NT2/D1 (cell line): ENCODE results near the gene IRF2BP1.

ENCODE experiments used
- DNase-seq: peaks from one replicate; pipeline ENCODE4 v3.0.0-alpha.2; 2011; ENCODE audit warnings: low read depth, low spot score
- H3K27me3 ChIP-seq: 2 replicates; pipeline ENCODE4 v1.6.0; 2011; ENCODE audit warnings: mild to moderate bottlenecking; ENCODE audit not compliant: insufficient read length, insufficient read depth
- H3K36me3 ChIP-seq: 2 replicates; pipeline ENCODE4 v1.6.1; 2011; ENCODE audit warnings: mild to moderate bottlenecking, low read length, mixed read lengths; ENCODE audit not compliant: insufficient read depth, insufficient read length
- H3K4me1 ChIP-seq: 2 replicates; pipeline ENCODE4 v1.5.1; 2011; ENCODE audit not compliant: insufficient read depth, insufficient read length
- H3K4me3 ChIP-seq: 2 replicates; pipeline ENCODE4 v1.5.1; 2011; ENCODE audit warnings: low read depth; ENCODE audit not compliant: insufficient read length
- H3K9ac ChIP-seq: 2 replicates; pipeline ENCODE4 v1.6.0; 2011; ENCODE audit warnings: low read depth; ENCODE audit not compliant: insufficient read length
- H3K9me3 ChIP-seq: 2 replicates; pipeline ENCODE4 v1.5.1; 2011; ENCODE audit warnings: mild to moderate bottlenecking, low read length; ENCODE audit not compliant: insufficient read depth
- SUZ12 ChIP-seq: IDR thresholded peaks from 2 replicates; pipeline ENCODE4 v1.6.1; 2011; ENCODE audit not compliant: insufficient read length, insufficient read depth; ENCODE audit errors: extremely low read depth
- YY1 ChIP-seq: IDR thresholded peaks from 2 replicates; pipeline ENCODE4 v1.6.1; 2011; ENCODE audit not compliant: insufficient read length, insufficient read depth
- ZNF274 ChIP-seq: IDR thresholded peaks from 2 replicates; pipeline ENCODE4 v1.6.1; 2011; ENCODE audit warnings: mild to moderate bottlenecking, low read depth, low read length

Gene IRF2BP1

DNA sequence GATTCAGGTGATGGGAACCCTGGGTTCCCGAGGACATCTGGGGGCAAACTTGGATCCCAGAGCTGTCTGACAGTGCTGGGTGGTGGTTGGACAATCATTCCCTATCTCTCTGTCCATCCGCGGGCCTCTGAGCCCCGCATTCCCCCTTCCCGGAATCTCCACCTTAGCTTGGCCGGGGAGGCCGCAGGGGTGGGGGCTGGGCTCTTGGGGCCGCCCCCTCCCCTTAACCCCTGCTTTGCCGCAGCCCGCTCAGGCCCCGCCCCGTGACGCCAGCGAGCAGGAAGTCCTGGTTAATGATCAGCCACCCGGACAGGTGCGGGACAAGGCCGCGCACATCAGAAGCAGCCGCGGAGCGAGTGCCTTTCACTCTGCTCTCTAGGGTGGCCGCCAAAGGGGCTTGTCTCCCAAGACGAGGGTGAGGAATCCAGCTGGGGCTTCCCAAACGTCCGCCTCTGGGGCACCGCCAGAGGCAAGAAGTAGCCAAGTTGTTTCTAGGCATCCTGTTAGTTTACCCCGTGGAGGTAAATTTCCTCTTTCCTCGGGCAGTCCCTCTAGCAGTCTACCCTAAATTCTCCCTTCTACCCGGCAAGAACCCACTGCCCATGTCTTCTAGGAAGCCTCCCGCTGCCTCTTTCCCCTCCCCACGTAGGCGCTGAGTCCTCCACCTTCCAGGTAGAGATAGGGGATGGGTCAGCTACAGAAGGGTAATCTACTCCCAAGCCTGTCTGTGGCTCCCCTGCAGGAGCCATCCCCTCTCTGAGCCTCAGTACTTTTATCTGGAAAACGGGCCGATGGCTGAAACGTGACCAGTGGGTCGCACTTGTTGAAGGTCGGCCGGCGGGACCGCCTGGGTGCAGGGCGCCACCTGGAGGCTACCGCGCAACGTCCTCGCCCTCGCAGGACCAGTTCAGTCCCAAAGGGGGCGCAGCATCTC is 3.0 kb downstream of the IRF2BP1 start:
- Histone ChIP-seq H3K27me3 (no peaks in the 10 kb centered on the region), H3K4me1 (peaks cover 17% of the 10 kb centered on the region), H3K9ac (peak overlapping the region; percentile 66), H3K36me3 (peaks cover 15% of the 10 kb centered on the region), H3K4me3 (peak overlapping the region; percentile 29), H3K9me3 (no peaks in the 10 kb centered on the region; the same call in 1 of the 2 replicates)
- TF ChIP-seq YY1, result no peak
- no peak for TF ChIP-seq ZNF274
- TF ChIP-seq SUZ12, result no peak
- DNase-seq, result peak; percentile 83

DNA sequence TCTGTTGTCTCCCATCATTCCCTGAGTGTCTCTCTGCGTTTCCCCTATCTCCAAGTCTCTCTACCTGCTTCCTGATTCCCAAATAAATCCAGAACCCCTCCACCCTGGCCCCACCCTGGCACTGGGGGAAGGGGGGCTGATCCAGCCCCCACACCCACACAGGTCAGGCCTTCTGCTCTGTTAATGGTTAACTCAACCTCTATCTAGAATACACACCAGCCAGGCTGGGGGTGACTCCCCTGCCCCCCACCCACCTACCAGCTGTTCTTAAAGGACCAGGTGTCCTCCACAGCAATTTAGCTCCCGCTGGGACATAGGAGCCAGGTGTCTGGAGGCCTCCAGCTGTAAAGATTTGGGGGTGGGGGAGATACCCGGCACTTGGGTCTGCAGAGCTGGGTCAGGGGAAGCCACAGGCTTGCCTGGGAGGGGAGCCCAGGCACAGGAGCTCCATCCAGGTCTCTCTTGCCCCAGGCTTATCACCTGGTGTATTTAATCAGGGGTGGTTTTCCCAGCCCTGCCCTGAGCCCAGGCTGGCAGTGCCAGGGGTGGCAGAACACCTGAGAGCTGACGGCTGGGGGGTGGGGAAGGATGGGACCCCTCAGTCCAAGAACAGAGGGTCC is 3.9 kb downstream of the IRF2BP1 start:
- peak overlapping the region; percentile 29 for H3K4me3 ChIP-seq
- H3K36me3 ChIP-seq, result peaks cover 15% of the 10 kb centered on the region
- H3K9ac ChIP-seq, result peak overlapping the region; percentile 66
- peaks cover 20% of the 10 kb centered on the region for H3K4me1 ChIP-seq
- no peak for DNase-seq
- no peaks in the 10 kb centered on the region for H3K27me3 ChIP-seq
- no peaks in the 10 kb centered on the region; the same call in 1 of the 2 replicates for H3K9me3 ChIP-seq
- TF ChIP-seq ZNF274 (no peak), YY1 (no peak), SUZ12 (no peak)

DNA sequence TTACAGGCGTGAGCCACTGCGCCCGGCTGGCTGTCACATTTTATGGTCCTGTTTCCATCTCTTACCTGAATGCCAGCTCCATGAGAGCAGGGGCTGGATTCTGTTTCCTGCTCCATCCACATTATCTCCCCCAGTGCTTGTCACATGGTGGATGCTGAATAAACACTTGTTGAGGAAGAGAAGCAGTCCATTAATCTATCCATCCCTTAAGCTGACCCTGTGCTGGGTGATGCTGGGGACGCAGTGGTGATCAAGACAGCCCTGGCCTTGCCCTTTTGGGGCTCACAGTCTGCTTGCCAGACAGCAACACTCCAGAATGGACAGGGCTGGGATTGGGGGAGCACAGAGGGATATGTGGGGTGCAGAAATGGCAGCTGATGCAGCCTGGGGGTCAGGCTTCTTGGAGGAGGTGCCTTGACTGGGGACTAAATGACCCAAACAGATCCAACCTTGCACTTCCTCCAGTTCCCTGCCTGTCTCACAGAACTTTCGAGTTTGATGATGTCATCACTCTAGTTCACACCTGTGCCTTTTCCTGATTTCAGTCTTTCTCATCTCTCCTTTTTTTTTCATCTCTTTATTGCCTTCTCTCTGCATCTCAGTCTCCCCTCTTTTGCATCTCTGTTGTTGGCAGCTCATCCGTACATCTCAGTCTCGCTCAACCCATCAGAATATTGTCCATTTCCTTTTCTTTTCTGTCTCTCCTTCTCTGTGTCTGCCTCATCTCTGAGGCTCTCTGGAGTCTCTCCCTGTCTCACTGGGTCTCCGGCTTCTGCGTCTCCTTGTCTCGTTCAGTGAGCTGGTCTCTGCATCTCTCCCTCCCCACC is 4.6 kb downstream of the IRF2BP1 start:
- H3K27me3 ChIP-seq, result no peaks in the 10 kb centered on the region
- H3K9ac ChIP-seq, result peak overlapping the region; percentile 66
- H3K4me3 ChIP-seq, result no peak overlapping the region
- peaks cover 15% of the 10 kb centered on the region for H3K36me3 ChIP-seq
- peaks cover 22% of the 10 kb centered on the region for H3K4me1 ChIP-seq
- H3K9me3 ChIP-seq, result no peaks in the 10 kb centered on the region; the same call in 1 of the 2 replicates
- DNase-seq, result no peak
- TF ChIP-seq SUZ12 (no peak), ZNF274 (no peak), YY1 (no peak)

DNA sequence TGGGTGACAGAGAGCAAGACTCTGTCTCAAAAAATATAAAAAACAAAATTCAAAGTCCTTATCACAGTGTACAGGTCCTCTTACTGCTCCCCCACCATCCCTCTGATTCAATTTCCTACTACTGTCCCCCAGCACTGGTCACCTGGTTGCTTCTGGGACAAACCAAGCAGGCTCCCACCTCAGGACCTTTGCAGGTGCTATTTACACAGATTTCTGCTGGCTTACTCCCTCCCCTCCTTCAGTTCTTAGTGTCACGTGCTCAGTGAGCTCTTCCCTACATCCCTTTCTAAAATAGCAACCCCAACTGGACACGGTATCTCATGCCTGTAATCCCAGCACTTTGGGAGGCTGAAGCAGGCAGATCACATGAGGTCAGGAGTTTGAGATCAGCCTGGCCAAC is 6.0 kb downstream of the IRF2BP1 start:
- peaks cover 14% of the 10 kb centered on the region for H3K36me3 ChIP-seq
- DNase-seq, result no peak
- no peak overlapping the region for H3K9ac ChIP-seq
- no peak for TF ChIP-seq ZNF274
- TF ChIP-seq SUZ12, result no peak
- TF ChIP-seq YY1, result no peak
- no peaks in the 10 kb centered on the region; the same call in 1 of the 2 replicates for H3K9me3 ChIP-seq
- H3K27me3 ChIP-seq, result no peaks in the 10 kb centered on the region
- no peak overlapping the region for H3K4me3 ChIP-seq
- H3K4me1 ChIP-seq, result peaks cover 21% of the 10 kb centered on the region

DNA sequence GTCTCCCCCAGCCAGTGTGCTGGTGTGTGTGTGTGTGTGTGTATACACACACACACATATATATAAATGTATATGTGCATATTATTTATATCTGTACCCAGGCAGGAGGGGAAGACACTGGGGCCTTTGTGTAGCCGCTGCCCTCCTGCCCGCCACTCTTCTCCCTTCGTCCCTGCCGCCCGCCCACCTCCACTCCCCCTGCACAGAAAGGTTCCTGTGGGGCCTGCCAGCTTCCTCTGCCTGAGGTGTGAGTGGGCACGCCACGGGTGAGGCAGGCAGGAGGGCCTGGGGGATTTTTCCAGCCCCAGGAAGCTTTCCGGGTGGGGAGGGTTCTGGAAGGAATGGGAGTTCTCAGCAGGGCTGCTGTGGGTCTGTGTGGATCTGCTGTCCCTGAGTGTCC is 6.9 kb downstream of the IRF2BP1 start:
- H3K4me1 ChIP-seq, result peaks cover 18% of the 10 kb centered on the region
- no peaks in the 10 kb centered on the region for H3K27me3 ChIP-seq
- H3K9ac ChIP-seq, result no peak overlapping the region
- DNase-seq, result no peak
- TF ChIP-seq ZNF274 (no peak), SUZ12 (no peak), YY1 (no peak)
- no peak overlapping the region for H3K4me3 ChIP-seq
- H3K36me3 ChIP-seq, result peaks cover 5% of the 10 kb centered on the region
- H3K9me3 ChIP-seq, result no peaks in the 10 kb centered on the region

DNA sequence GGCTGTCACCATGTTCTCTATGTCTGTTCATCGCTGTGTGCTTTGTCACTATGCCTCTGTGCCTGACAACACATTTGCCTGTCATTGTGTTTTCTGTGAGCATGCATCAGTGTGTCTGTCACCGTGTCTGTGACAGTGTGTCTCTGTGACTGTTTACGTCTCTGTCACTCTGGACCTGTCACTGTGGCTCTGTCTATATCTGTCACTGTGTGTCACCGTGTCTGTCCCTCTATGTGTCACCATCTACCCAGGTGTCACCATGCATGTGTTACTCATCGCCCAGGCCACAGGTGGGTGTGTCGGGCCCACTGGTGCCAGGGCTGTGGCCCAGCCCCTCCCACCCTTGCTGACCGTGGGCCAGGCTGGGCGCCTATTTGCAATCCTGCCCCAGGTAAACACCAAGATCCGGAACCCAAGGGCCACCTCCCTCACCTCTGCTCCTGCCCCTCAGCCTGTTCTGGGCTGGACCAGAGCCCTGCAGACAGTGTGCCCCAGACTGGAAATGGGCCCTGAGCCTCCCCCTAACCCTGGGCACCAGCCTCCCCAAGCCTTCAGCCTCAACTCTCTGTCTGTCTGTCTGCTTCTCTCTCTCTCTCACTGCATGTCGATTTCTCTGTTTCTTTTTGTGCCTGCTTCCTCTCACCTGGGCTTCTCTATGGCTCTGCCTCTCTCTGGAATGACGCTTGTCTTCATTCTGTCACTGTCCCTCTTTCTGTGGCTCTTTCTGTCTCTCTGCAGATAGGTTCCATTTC is 7.7 kb downstream of the IRF2BP1 start:
- TF ChIP-seq YY1 (no peak), ZNF274 (no peak), SUZ12 (no peak)
- H3K4me1 ChIP-seq, result peaks cover 17% of the 10 kb centered on the region
- H3K36me3 ChIP-seq, result no peaks in the 10 kb centered on the region
- H3K9ac ChIP-seq, result no peak overlapping the region
- no peaks in the 10 kb centered on the region for H3K9me3 ChIP-seq
- no peak for DNase-seq
- no peaks in the 10 kb centered on the region for H3K27me3 ChIP-seq
- no peak overlapping the region for H3K4me3 ChIP-seq
